NCI-H510A (cell line): ENCODE measurements around the gene TMSB4X.
A peak's percentile ranks its signal among the peaks of the same experiment; 100 is the strongest.
"Not testable (repeated sequence)": the region's sequence is repeated elsewhere in the genome, so short reads cannot be mapped to it uniquely, and the experiment has no call there.

Experiments used
- DNase-seq: peaks from one replicate; lab custom pipeline; 2025; lab: John Stamatoyannopoulos, UW

The TMSB4X gene

GRCh38 chrX:12997906-12998687 is 23.2 kb downstream of the TMSB4X start:
- no peak for DNase-seq

GRCh38 chrX:12999422-12999821 is 24.5 kb downstream of the TMSB4X start:
- DNase-seq: no peak

- DNase-seq: no peak
These were observed 25.4 kb downstream of the TMSB4X start for GRCh38 chrX:13000301-13000811.

GRCh38 chrX:13001097-13001496 is 26.2 kb downstream of the TMSB4X start:
- DNase-seq: no peak

GRCh38 chrX:13001961-13002671 is 27.2 kb downstream of the TMSB4X start:
- DNase-seq: no peak

- DNase-seq: no peak
These were observed 31.0 kb downstream of the TMSB4X start for GRCh38 chrX:13005661-13006473.

GRCh38 chrX:13007519-13008188 is 32.7 kb downstream of the TMSB4X start:
- DNase-seq: no peak

DNA sequence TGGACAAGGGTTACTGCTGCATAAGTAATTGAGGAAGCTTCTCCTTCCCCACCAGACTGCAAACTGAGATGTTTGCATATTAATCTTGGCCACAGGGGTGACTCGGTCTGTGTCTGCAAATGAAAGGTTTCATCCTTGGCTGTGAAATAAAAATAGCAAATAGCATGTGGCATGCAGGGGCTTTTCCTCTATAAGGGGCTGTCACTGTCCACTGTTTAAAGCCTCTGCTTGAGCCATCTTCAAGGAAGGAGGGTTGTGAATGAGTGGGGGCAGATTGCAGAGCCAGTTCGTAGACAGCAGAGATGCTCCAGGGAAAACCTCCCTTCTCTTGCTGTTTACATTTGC is 33.3 kb downstream of the TMSB4X start:
- no peak for DNase-seq

- DNase-seq: no peak
These were observed 33.9 kb downstream of the TMSB4X start for GRCh38 chrX:13008851-13009250.

DNA sequence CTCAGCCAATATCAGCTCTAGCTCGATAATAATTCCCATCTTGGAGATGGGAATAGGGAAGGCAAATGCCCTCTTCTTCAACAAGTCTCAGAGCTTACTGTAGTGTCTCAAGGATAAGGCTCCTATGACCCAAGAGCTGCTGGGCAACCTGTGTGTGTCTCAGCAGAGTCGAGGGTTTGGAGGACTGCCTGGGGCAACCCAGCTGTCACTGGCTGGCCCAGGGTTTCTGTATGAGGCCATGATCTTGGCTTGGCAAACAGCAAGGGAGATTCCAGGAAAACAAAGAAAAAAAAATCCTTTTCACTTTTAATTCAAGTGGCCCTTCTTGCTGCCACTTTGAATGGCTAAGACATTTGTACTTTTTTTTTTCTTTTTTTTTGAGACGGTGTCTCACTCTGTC is 34.4 kb downstream of the TMSB4X start:
- no peak for DNase-seq

GRCh38 chrX:13009844-13010243 is 34.9 kb downstream of the TMSB4X start:
- DNase-seq: no peak

DNA sequence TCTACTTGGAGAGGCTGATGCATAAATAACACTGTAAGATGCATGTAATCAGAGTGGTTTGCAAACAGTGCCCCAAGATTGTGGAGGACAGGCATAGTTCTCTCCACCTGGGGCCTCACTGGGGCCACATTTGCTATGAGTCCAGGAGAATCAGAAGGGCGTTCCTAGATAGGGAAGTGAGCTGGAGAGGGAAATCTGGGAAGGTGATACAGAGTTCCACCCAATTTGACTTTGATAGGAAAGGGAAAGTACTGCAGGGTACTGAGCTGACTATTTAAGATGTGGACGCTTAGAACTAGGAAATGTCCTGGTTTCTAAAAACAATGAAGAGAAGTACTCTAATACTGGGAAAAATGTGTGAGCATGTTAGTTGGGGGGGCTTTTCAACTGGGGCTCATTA is 35.6 kb downstream of the TMSB4X start:
- no peak for DNase-seq

- peak; percentile 7 for DNase-seq
These were observed 38.6 kb downstream of the TMSB4X start for GRCh38 chrX:13013363-13014110.

DNA sequence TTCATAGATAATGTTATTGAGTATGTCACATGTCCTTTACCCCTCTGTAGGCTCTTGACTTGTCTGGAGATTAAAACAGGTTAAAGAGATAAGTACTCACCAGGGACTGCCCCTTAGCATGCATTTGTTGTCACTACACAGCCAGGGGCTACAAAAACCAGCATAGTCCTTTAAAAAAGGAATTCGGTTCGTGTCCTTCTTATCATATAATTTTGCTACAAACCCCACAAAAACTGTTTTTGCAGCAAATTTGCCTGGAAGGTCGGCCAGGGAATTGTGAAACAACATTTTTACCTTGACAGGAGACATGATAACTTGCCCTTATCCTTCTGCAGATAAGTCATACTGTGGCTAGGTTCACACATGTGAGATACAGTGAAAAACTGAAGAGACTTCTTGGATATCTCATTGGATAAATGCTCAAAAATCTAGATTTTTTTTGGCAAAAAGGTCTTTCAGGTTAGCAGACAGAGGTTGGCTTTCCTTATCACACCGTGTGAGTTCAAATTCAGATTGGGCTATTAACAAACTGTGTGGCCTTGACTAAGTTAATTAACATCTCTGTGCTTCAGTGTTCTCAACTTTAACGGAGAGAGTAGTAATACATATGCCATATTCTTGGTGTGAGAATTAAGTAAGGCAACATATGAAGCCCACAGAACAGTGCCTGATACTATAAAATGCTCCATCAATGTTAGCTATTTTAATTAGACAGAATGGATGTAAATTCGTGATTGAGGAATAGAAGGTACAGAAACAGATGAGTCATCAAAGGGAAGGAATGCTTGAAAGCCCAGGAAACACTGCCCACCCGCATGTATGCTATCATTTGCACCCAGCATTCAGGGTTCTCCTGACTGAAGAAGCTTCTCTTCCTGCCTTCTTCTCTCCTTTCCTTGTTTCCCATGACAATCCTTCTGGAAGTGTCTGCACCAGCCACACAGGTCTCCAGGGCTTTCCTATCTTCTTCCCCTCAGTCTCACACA is 39.5 kb downstream of the TMSB4X start:
- no peak for DNase-seq

DNA sequence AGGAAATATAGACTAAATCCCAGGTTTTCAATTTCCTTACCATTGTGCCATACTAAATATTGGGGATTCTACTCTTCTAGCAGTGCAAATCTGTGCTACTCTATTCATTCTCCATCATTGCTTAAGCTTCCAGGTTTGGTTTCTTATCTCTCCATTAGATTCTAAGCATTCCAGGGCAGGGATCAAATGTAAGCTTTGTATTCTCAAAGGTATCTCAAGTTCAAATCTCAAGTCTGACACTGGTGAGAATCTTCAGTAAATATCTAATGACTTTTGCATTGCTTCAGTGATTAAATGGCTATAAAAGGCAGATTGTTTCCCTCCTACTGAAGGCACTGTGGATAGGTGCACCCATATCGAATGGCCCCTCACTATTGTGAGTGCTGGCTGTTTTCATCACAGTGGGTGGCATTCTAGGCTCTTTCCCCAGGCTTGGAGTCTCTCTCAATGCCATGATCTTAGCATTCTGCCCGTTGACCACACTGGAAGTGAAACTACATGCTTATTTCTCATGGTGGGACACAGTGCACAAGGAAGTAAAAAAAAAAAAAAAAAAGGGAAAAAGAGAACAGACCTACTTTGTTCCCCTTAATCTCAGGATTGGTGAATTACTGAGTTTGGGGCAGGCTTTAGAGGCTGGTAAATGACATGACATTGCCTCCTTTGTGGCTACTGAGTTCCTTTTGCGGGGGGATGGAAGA is 40.8 kb downstream of the TMSB4X start:
- DNase-seq: no peak

DNA sequence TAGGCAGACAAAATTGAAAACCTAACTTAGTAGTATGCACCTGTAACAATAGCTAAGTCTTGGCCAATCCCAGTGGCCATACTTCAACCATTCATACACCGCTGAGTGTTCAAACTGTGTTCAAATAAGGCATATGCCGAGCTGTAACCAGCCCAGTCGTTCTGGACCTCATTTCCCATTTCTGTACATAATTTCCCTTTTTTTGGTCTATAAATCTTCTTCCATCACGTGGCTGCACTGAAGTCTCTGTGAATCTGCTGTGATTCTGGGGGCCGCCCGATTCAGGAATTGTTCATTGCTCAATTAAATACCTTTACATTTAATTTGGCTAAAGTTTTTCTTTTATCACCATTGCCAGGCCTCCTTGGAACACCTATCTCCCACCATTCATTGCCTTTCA is 41.8 kb downstream of the TMSB4X start:
- DNase-seq: not testable (repeated sequence)

- no peak for DNase-seq
These were observed 48.0 kb downstream of the TMSB4X start for GRCh38 chrX:13022926-13023325.

DNA sequence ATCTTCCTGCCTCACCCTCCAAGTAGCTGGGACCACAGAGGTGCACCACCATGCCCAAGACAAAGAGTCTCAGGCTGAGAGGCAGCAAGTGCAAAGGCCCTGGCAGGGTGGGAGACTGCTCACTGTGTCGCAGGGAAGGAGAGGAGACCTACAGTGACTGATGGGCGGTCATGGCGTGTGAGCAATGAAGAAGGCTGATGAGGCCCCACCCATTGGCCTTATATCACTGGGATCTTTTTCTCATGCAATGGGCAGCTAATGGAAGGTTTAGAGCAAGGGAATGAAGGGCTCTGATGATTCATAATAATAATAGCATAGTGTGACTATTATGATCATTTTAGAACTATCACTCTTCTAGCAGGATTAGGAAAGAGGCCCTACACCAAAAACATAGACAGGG is 48.7 kb downstream of the TMSB4X start:
- DNase-seq: no peak

- no peak for DNase-seq
These were observed 49.1 kb downstream of the TMSB4X start for GRCh38 chrX:13023979-13024378.
